Mucosa of rectum (tissue), 2 donors: ENCODE measurements around the gene SERTAD3.
A peak's percentile ranks its signal among the peaks of the same experiment; 100 is the strongest.
"Not testable (repeated sequence)": the region's sequence is repeated elsewhere in the genome, so short reads cannot be mapped to it uniquely, and the experiment has no call there.

ENCODE experiments used
- H3K27ac ChIP-seq, 2 donors: one replicate each; pipeline ENCODE4 v1.7.0; 2013; ENCODE audit warnings: inconsistent platforms in 2 of 2, low read depth in 2 of 2, low read length in 2 of 2
- H3K27me3 ChIP-seq, 2 donors: one replicate each; pipeline ENCODE4 v1.7.0; 2013; ENCODE audit warnings: low read length in 2 of 2; ENCODE audit not compliant: control insufficient read depth in 2 of 2, insufficient read depth in 2 of 2
- H3K36me3 ChIP-seq, 2 donors: one replicate each; pipeline ENCODE4 v1.7.0; 2013; ENCODE audit warnings: low read length in 2 of 2; ENCODE audit not compliant: control insufficient read depth in 2 of 2, insufficient read depth in 2 of 2
- H3K4me1 ChIP-seq, 2 donors: one replicate each; pipeline ENCODE4 v1.7.0; 2013; ENCODE audit warnings: low read length in 2 of 2, mild to moderate bottlenecking in 1 of 2; ENCODE audit not compliant: control insufficient read depth in 2 of 2, insufficient read depth in 2 of 2
- H3K4me3 ChIP-seq, 2 donors: one replicate each; pipeline ENCODE4 v1.7.0; 2013; ENCODE audit warnings: low read length in 2 of 2
- H3K9ac ChIP-seq, 2 donors: one replicate each; pipeline ENCODE4 v1.7.0; 2013; ENCODE audit warnings: low read length in 2 of 2, low read depth in 1 of 2, mild to moderate bottlenecking in 1 of 2
- H3K9me3 ChIP-seq, 2 donors: one replicate each; pipeline ENCODE4 v1.7.0; 2013; ENCODE audit warnings: low read length in 2 of 2; ENCODE audit not compliant: control insufficient read depth in 2 of 2
- donor health status: healthy.
- donor health status: Normal muscosa, but diverticular disease.

Gene SERTAD3

GRCh38 chr19:40466985-40467734, 23.0 kb upstream of the SERTAD3 start, which contains the start of gene SPTBN4:
Gene SPTBN4 (plus strand): TSS chr19:40467001. CDS start chr19:40472622, 5,621 bp downstream.
- H3K4me1 ChIP-seq, result peaks cover 19 to 22% of the 10 kb centered on the region in 2 donors
- peak within 1 kb of the TSS; percentile 86 to 96 for H3K4me3 ChIP-seq
- H3K27me3 ChIP-seq, result peaks cover 6 to 16% of the 10 kb centered on the region in 2 donors
- no peaks in the 10 kb centered on the region for H3K36me3 ChIP-seq
- H3K9ac ChIP-seq, result peak within 1 kb of the TSS; percentile 74 to 76
- peak within 1 kb of the TSS; percentile 66 to 95 for H3K27ac ChIP-seq
- no peaks in the 10 kb centered on the region for H3K9me3 ChIP-seq

- Histone ChIP-seq H3K4me1 (peaks cover 19 to 24% of the 10 kb centered on the region in 2 donors), H3K27ac (peak overlapping the region; percentile 66 to 95), H3K4me3 (peak overlapping the region; percentile 86 to 96), H3K9me3 (no peaks in the 10 kb centered on the region), H3K9ac (peak overlapping the region; percentile 74 to 76), H3K36me3 (no peaks in the 10 kb centered on the region), H3K27me3 (peaks cover 6 to 16% of the 10 kb centered on the region in 2 donors)
Measured at GRCh38 chr19:40466219-40466984, 22.3 kb upstream of the SERTAD3 start.

DNA sequence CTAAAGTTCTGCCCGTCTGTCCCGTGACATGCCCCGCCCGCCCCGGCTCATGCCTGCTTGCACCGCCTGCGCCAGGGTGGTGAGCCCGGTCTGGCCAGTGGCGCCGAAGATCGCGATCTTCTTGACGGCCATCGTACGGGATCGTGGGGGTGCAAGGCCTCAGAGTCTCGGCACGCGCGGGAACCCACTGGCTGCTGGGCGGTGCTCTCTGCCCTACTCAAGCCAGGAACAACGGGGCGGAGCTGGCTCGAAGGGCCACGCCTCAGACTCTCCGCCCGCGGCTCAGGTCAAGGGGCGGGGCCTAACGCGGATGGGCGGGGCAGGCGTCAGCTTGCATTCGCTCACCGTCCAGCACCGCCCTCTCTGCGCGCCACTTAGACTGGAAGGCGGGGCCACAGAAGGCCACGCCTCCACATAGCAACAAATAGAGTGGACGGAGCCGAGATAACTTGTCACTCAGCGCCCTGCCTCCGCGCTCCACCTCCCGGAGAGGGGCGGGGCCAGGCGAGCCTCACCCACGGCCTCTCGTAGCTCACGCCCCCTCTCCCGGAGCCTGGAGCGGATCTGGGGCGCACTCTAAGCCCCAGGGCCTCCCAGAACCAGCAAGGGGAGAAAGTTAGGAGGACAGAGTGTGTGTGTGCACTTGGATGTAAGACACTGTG, 21.6 kb upstream of the SERTAD3 start, which contains the start of gene BLVRB:
Gene BLVRB (minus strand): TSS at position 189 of the 662 bp plus-strand sequence. CDS start 57 bp downstream, at position 132.
- Histone ChIP-seq H3K4me3 (peak within 1 kb of the TSS; percentile 86 to 96), H3K27ac (peak within 1 kb of the TSS; percentile 95 to 96), H3K4me1 (peaks cover 19 to 26% of the 10 kb centered on the region in 2 donors), H3K27me3 (peaks cover 6 to 16% of the 10 kb centered on the region in 2 donors), H3K36me3 (no peaks in the 10 kb centered on the region), H3K9ac (peak within 1 kb of the TSS; percentile 90 to 96), H3K9me3 (no peaks in the 10 kb centered on the region)

- Histone ChIP-seq H3K27me3 (peaks cover 6 to 16% of the 10 kb centered on the region in 2 donors), H3K4me3 (peak overlapping the region; percentile 85 to 88), H3K36me3 (no peaks in the 10 kb centered on the region), H3K27ac (peak overlapping the region; percentile 95 to 96), H3K9me3 (no peaks in the 10 kb centered on the region), H3K9ac (peak overlapping the region; percentile 90 to 96), H3K4me1 (peaks cover 19 to 26% of the 10 kb centered on the region in 2 donors)
Measured at GRCh38 chr19:40465025-40465556, 21.0 kb upstream of the SERTAD3 start.

DNA sequence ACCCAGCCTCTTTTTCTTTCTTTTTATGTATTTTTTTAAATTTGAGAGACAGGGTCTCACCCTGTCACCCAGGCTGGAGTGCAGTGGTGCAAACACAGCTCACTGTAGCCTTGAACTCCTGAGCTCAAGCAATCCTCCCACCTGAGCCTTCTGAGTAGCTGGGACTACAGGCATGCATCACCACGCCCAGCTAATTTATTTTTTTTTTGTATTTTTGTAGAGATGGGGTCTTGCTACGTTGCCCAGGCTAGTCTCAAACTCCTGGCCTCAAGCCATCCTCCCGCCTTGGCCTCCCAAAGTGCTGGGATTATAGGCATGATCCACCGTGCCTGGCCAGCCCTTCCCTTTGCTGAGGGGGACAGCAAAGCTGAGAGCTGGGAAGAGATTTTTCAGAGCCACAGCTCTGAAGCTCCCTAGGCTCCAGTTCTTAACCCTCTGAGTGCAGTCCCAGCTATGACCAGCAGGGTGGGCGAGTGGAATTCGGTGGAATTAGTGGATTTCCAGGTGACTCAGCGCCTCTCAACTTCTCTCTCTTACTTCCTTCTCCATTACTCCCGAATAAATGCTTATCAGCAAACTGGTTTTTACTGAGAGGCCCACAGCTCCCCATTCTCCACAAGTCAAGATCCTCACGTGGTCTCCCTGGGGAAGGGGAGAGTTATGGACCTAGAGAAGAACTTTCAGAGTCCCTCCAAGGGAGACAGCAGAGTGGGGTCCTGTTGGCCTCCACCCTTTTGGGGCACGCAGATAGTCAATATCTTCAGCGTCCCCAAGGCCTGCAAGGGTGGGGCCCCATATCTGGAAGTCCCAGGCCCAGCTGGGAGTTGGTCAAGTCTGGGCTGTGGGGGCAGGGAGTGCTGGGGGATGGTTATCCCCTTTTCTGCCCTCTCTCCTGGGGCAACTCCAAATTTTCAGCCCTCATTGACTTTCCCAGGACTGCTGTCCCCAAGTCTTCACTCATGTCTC, 20.2 kb upstream of the SERTAD3 start:
- peak overlapping the region; percentile 85 to 88 for H3K4me3 ChIP-seq
- H3K27me3 ChIP-seq, result peaks cover 6 to 16% of the 10 kb centered on the region in 2 donors
- peak overlapping the region; percentile 95 to 96 for H3K27ac ChIP-seq
- H3K36me3 ChIP-seq, result no peaks in the 10 kb centered on the region
- no peaks in the 10 kb centered on the region for H3K9me3 ChIP-seq
- H3K9ac ChIP-seq, result peak overlapping the region; percentile 90 to 96
- peaks cover 19 to 26% of the 10 kb centered on the region in 2 donors for H3K4me1 ChIP-seq

- not testable (repeated sequence) for H3K9ac ChIP-seq, H3K36me3 ChIP-seq, H3K27ac ChIP-seq, H3K9me3 ChIP-seq, H3K4me3 ChIP-seq
- peaks cover 6 to 16% of the 10 kb centered on the region in 2 donors for H3K27me3 ChIP-seq
- peaks cover 19 to 26% of the 10 kb centered on the region in 2 donors for H3K4me1 ChIP-seq
Measured at GRCh38 chr19:40463587-40464037, 19.5 kb upstream of the SERTAD3 start.

DNA sequence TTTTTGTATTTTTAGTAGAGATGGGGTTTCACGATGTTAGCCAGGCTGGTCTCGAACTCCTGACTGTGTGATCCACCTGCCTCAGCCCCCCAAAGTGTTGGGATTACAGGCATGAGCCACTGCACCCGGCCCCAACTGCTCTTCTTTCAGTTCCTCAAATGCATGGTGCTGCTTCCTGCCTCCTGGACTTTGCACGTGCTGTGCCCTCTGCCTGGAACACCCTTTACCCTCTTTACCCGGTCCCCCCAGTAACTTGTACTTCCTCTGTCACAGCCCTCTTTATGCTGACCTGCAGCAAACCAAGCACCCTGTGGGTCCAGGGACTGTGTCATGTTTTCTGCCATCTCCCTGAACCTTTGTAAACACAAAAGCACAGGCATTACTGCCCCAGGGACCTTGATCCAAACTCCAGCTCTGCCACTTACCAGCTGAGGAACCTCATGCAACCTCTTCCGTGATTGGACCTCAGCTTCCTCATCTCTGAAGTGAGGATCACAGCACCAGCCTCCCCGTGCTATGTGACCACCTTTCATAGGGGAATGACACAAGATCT, 17.6 kb upstream of the SERTAD3 start:
- Histone ChIP-seq H3K9me3 (no peaks in the 10 kb centered on the region), H3K9ac (no peak overlapping the region), H3K4me1 (peaks cover 19 to 25% of the 10 kb centered on the region in 2 donors), H3K27me3 (peaks cover 6 to 8% of the 10 kb centered on the region in 2 donors), H3K36me3 (peaks cover 2 to 3% of the 10 kb centered on the region in 2 donors), H3K4me3 (peak overlapping the region in 1 of 2 donors; percentile 0), H3K27ac (no peak overlapping the region)

DNA sequence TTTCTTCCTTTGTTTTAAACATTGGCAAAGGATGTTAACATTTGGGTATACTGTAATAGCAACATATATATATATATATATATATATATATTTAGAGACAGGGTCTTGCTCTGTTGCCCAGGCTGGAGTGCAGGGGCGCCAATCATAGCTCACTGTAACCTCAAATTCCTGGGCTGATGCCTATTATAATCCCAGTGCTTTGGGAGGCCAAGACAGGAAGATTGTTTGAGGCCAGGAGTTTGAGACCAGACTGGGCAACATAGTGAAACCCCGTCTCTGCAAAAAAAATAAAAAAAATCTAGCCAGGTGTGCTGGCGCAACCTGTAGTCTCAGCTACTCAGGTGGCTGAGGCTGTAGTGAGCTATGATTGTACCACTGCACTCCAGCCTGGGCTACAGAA, 16.1 kb upstream of the SERTAD3 start:
- Histone ChIP-seq H3K9me3 (no peaks in the 10 kb centered on the region), H3K27me3 (no peaks in the 10 kb centered on the region), H3K9ac (no peak overlapping the region), H3K27ac (no peak overlapping the region), H3K36me3 (peaks cover 2 to 6% of the 10 kb centered on the region in 2 donors), H3K4me3 (no peak overlapping the region), H3K4me1 (peaks cover 9 to 14% of the 10 kb centered on the region in 2 donors)
